ENCODE measurements around the gene CYTH2.

GRCh38 chr19:48436586-48436985, 32.6 kb upstream of the CYTH2 start:
- TF ChIP-seq, protein P1, sequence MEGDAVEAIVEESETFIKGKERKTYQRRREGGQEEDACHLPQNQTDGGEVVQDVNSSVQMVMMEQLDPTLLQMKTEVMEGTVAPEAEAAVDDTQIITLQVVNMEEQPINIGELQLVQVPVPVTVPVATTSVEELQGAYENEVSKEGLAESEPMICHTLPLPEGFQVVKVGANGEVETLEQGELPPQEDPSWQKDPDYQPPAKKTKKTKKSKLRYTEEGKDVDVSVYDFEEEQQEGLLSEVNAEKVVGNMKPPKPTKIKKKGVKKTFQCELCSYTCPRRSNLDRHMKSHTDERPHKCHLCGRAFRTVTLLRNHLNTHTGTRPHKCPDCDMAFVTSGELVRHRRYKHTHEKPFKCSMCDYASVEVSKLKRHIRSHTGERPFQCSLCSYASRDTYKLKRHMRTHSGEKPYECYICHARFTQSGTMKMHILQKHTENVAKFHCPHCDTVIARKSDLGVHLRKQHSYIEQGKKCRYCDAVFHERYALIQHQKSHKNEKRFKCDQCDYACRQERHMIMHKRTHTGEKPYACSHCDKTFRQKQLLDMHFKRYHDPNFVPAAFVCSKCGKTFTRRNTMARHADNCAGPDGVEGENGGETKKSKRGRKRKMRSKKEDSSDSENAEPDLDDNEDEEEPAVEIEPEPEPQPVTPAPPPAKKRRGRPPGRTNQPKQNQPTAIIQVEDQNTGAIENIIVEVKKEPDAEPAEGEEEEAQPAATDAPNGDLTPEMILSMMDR (IDR thresholded peaks at IDR 0.05; ENCODE audit: low read depth, low read length, poor library complexity, severe bottlenecking): no peak
- TF ChIP-seq EZH2phosphoT487 (IDR thresholded peaks at IDR 0.05; ENCODE audit: borderline replicate concordance, low read length): no peak

Measured in DOHH2 (cell line).